ENCODE data around the gene RNPEPL1. TPM values are rescaled to one million over a fixed set of nuclear protein-coding genes. Genes with fewer than 3 reads are reported as not detected.

RNPEPL1 gene
- total RNA-seq, 1 experiment from 2014 or later, result 88.2 TPM

GRCh38 chr2:240589375-240589774, 21.1 kb downstream of the RNPEPL1 start:
- ATAC-seq (no peak), DNase-seq (ENCODE audit: low read depth, low spot score) (no peak)
- TF ChIP-seq REST (IDR thresholded peaks at IDR 0.05; ENCODE audit: insufficient read depth in 1 of 2, low read depth in 2 of 2, low read length in 1 of 2) (no peak), TCF7L2 (IDR thresholded peaks at IDR 0.05; ENCODE audit: low read depth, low read length) (no peak), SIN3A (IDR thresholded peaks at IDR 0.05; ENCODE audit: borderline replicate concordance, insufficient read depth, low read depth, low read length) (no peak), POLR2AphosphoS5 (IDR thresholded peaks at IDR 0.05; ENCODE audit: low read depth, low read length) (no peak), CTCF (IDR thresholded peaks at IDR 0.05) (no peak)
- ChIA-PET POLR2A (no interaction called here), CTCF (no interaction called here)
- intact Hi-C loops (cut with micrococcal nuclease; ENCODE audit: unreplicated experiment), result no loop called here
- Histone ChIP-seq H3K4me1 (ENCODE audit: control insufficient read depth, insufficient read depth, low read length) (peaks cover 24% of the 10 kb centered on the region), H3K9me3 (ENCODE audit: control insufficient read depth, insufficient read depth, low read depth, low read length) (no peaks in the 10 kb centered on the region), H3K36me3 (ENCODE audit: control insufficient read depth, insufficient read depth, low read length) (peaks cover 5% of the 10 kb centered on the region; the same call in 1 of the 2 replicates), H3K4me3 (ENCODE audit: low read depth in 2 of 2, low read length in 2 of 2) (no peak overlapping the region), H3K27ac (ENCODE audit: low read length) (no peak overlapping the region), H3K27me3 (ENCODE audit: control insufficient read depth, insufficient read depth, low read length) (no peaks in the 10 kb centered on the region)
- in situ Hi-C loops (cut with HindIII; ENCODE audit: low pct_unique_long_range_greater_than_20kb, low sequenced_read_pairs), result no loop called here
- BruUV-seq (replicated peaks), result no TSS peak

GRCh38 chr2:240589850-240590525, 21.7 kb downstream of the RNPEPL1 start:
- CTCF ChIA-PET, result no interaction called here
- POLR2A ChIA-PET, result no interaction called here

More at GRCh38 chr2:240589850-240590525, 21.7 kb downstream of the RNPEPL1 start:
- ATAC-seq (no peak), DNase-seq (ENCODE audit: low read depth, low spot score) (no peak)
- Histone ChIP-seq H3K4me3 (ENCODE audit: low read depth in 2 of 2, low read length in 2 of 2) (no peak overlapping the region), H3K9me3 (ENCODE audit: control insufficient read depth, insufficient read depth, low read depth, low read length) (no peaks in the 10 kb centered on the region), H3K27me3 (ENCODE audit: control insufficient read depth, insufficient read depth, low read length) (no peaks in the 10 kb centered on the region), H3K36me3 (ENCODE audit: control insufficient read depth, insufficient read depth, low read length) (peaks cover 5% of the 10 kb centered on the region; the same call in 1 of the 2 replicates), H3K4me1 (ENCODE audit: control insufficient read depth, insufficient read depth, low read length) (peaks cover 18% of the 10 kb centered on the region), H3K27ac (ENCODE audit: low read length) (no peak overlapping the region)
- intact Hi-C loops (cut with micrococcal nuclease; ENCODE audit: unreplicated experiment), result no loop called here
- in situ Hi-C loops (cut with HindIII; ENCODE audit: low pct_unique_long_range_greater_than_20kb, low sequenced_read_pairs), result no loop called here
- no peak for TF ChIP-seq SIN3A (IDR thresholded peaks at IDR 0.05; ENCODE audit: borderline replicate concordance, insufficient read depth, low read depth, low read length)
- TF ChIP-seq TCF7L2 (IDR thresholded peaks at IDR 0.05; ENCODE audit: low read depth, low read length), result no peak
- no peak for TF ChIP-seq CTCF (IDR thresholded peaks at IDR 0.05)
- no peak for TF ChIP-seq REST (IDR thresholded peaks at IDR 0.05; ENCODE audit: insufficient read depth in 1 of 2, low read depth in 2 of 2, low read length in 1 of 2)
- BruUV-seq (replicated peaks), result no TSS peak
